Neuronal stem cell (in vitro differentiated cells): Measurements from ENCODE around the gene UBE2F.
A peak's percentile ranks its signal among the peaks of the same experiment; 100 is the strongest.

ENCODE experiments used
- DNase-seq: peaks from one replicate; pipeline ENCODE4 v3.0.0-alpha.2; 2013; ENCODE audit warnings: low spot score
- H2AFZ ChIP-seq: one replicate; pipeline ENCODE4 v1.6.1; 2013; ENCODE audit warnings: mild to moderate bottlenecking, low read length, inconsistent platforms
- H2AK5ac ChIP-seq: 2 replicates; pipeline ENCODE4 v1.6.1; 2013; ENCODE audit warnings: low read depth, mild to moderate bottlenecking, inconsistent platforms, low read length, moderate library complexity, mixed read lengths
- H2BK120ac ChIP-seq: 2 replicates; pipeline ENCODE4 v1.6.1; 2013; ENCODE audit warnings: low read depth, mild to moderate bottlenecking, inconsistent platforms, low read length, moderate library complexity, mixed read lengths
- H2BK12ac ChIP-seq: one replicate; pipeline ENCODE4 v1.6.1; 2013; ENCODE audit warnings: low read length, inconsistent platforms
- H2BK15ac ChIP-seq: 2 replicates; pipeline ENCODE4 v1.6.1; 2013; ENCODE audit warnings: mild to moderate bottlenecking, low read length, inconsistent platforms, mixed read lengths
- H2BK5ac ChIP-seq: one replicate; pipeline ENCODE4 v1.6.1; 2013; ENCODE audit warnings: inconsistent platforms, mild to moderate bottlenecking, low read length, moderate library complexity
- H3K14ac ChIP-seq: one replicate; pipeline ENCODE4 v1.6.1; 2013; ENCODE audit warnings: low read length, inconsistent platforms
- H3K18ac ChIP-seq: 2 replicates; pipeline ENCODE4 v1.6.1; 2013; ENCODE audit warnings: low read length, inconsistent platforms
- H3K23ac ChIP-seq: 2 replicates; pipeline ENCODE4 v1.6.1; 2013; ENCODE audit warnings: low read depth, mild to moderate bottlenecking, mixed read lengths, low read length, inconsistent platforms; ENCODE audit not compliant: poor library complexity
- H3K27ac ChIP-seq: replicated peaks from 3 replicates; pipeline ENCODE4 v1.5.1; 2013; ENCODE audit warnings: low read length, inconsistent platforms
- H3K27me3 ChIP-seq, 3 experiments: 2 replicates each; pipeline ENCODE4 v1.6.1; 2013; ENCODE audit warnings: low read length in 3 of 3, mild to moderate bottlenecking in 2 of 3, inconsistent platforms in 1 of 3, low read depth in 1 of 3, mixed read lengths in 1 of 3, moderate library complexity in 1 of 3; ENCODE audit not compliant: control insufficient read depth in 3 of 3, insufficient read depth in 3 of 3
- H3K36me3 ChIP-seq, 2 donors: replicated peaks in 1 of 2; 2 replicates each; pipeline ENCODE4 v1.6.1; 2013; ENCODE audit warnings: low read length in 2 of 2; ENCODE audit not compliant: control insufficient read depth in 2 of 2, insufficient read depth in 2 of 2
- H3K4ac ChIP-seq: 2 replicates; pipeline ENCODE4 v1.6.1; 2013; ENCODE audit warnings: inconsistent platforms, mild to moderate bottlenecking, low read length, moderate library complexity
- H3K4me1 ChIP-seq, 2 donors: 1 replicate in 1 of 2; 2 replicates in 1 of 2; pipeline ENCODE4 v1.6.1; 2013; ENCODE audit warnings: low read length in 2 of 2, low read depth in 1 of 2; ENCODE audit not compliant: control insufficient read depth in 2 of 2, insufficient read depth in 1 of 2
- H3K4me2 ChIP-seq: one replicate; pipeline ENCODE4 v1.6.1; 2013; ENCODE audit warnings: mild to moderate bottlenecking, low read length, inconsistent platforms; ENCODE audit not compliant: insufficient read depth, poor library complexity, severe bottlenecking
- H3K4me3 ChIP-seq, 2 donors: 2 replicates each; pipeline ENCODE4 v1.5.1; 2013; ENCODE audit warnings: low read length in 2 of 2, mild to moderate bottlenecking in 2 of 2, inconsistent platforms in 1 of 2, moderate library complexity in 1 of 2
- H3K79me1 ChIP-seq: one replicate; pipeline ENCODE4 v1.6.1; 2013; ENCODE audit warnings: low read depth, mild to moderate bottlenecking, inconsistent platforms, low read length, moderate library complexity
- H3K9ac ChIP-seq: one replicate; pipeline ENCODE4 v1.6.1; 2013; ENCODE audit warnings: mild to moderate bottlenecking, low read depth, low read length, inconsistent platforms; ENCODE audit not compliant: poor library complexity
- H3K9me3 ChIP-seq, 2 donors: replicated peaks in 1 of 2; 2 replicates each; pipeline versions ENCODE3 to v1.6.1; 2013; ENCODE audit warnings: low read length in 2 of 2, mild to moderate bottlenecking in 2 of 2, inconsistent platforms in 1 of 2, low read depth in 1 of 2, mixed read lengths in 1 of 2, moderate library complexity in 1 of 2; ENCODE audit not compliant: control insufficient read depth in 2 of 2, insufficient read depth in 1 of 2
- H4K8ac ChIP-seq: one replicate; pipeline ENCODE4 v1.6.1; 2013; ENCODE audit warnings: low read depth, mild to moderate bottlenecking, inconsistent platforms, low read length, moderate library complexity
- H4K91ac ChIP-seq: one replicate; pipeline ENCODE4 v1.6.1; 2013; ENCODE audit warnings: low read length, low read depth, mild to moderate bottlenecking, inconsistent platforms; ENCODE audit not compliant: poor library complexity
- WGBS, 2 donors: extraction: QIAGEN DNeasy Blood & Tissue Kit; methylation state at CpG; one replicate each; pipeline ENCODE4 v1.1.7; 2013; ENCODE audit warnings: missing lambda C conversion rate in 2 of 2, mixed read lengths in 1 of 2; ENCODE audit not compliant: insufficient read length in 2 of 2, insufficient replicate concordance in 1 of 2; ENCODE audit errors: extremely low coverage in 2 of 2; 5-methylcytosine and 5-hydroxymethylcytosine counted together

UBE2F gene

GRCh38 chr2:238079874-238080327 lies 113.1 kb downstream of the UBE2F start:
- no peak for DNase-seq
- no peak overlapping the region for H2BK120ac ChIP-seq
- H3K9ac ChIP-seq: no peak overlapping the region
- no peak overlapping the region for H4K91ac ChIP-seq
- H3K27me3 ChIP-seq: no peaks in the 10 kb centered on the region
- no peak overlapping the region for H2BK5ac ChIP-seq
- H4K8ac ChIP-seq: no peak overlapping the region
- no CpG with 5 or more reads among the region's 2 CpGs for WGBS, 2 donors
- no peak overlapping the region for H2AFZ ChIP-seq
- H2BK12ac ChIP-seq: no peak overlapping the region
- H3K79me1 ChIP-seq: no peaks in the 10 kb centered on the region
- no peak overlapping the region for H3K27ac ChIP-seq
- H2BK15ac ChIP-seq: no peak overlapping the region
- no peak overlapping the region for H2AK5ac ChIP-seq
- H3K4me2 ChIP-seq: no peak overlapping the region
- no peak overlapping the region for H3K4me3 ChIP-seq
- no peaks in the 10 kb centered on the region for H3K4me1 ChIP-seq
- no peak overlapping the region for H3K14ac ChIP-seq
- H3K36me3 ChIP-seq: peaks cover 25 to 88% of the 10 kb centered on the region in 2 donors
- H3K4ac ChIP-seq: no peak overlapping the region
- peaks cover 0 to 18% of the 10 kb centered on the region in 2 donors for H3K9me3 ChIP-seq
- no peak overlapping the region for H3K23ac ChIP-seq
- no peak overlapping the region for H3K18ac ChIP-seq

GRCh38 chr2:238080518-238080917 lies 113.7 kb downstream of the UBE2F start:
- peaks cover 25 to 89% of the 10 kb centered on the region in 2 donors for H3K36me3 ChIP-seq
- H2BK120ac ChIP-seq: no peak overlapping the region
- H3K9ac ChIP-seq: peak overlapping the region; percentile 18
- H2AK5ac ChIP-seq: no peak overlapping the region
- DNase-seq: no peak
- no peaks in the 10 kb centered on the region for H3K27me3 ChIP-seq
- no peak overlapping the region for H2BK15ac ChIP-seq
- peaks cover 0 to 18% of the 10 kb centered on the region in 2 donors for H3K9me3 ChIP-seq
- no peak overlapping the region for H3K4me2 ChIP-seq
- no peak overlapping the region for H2BK5ac ChIP-seq
- H3K18ac ChIP-seq: no peak overlapping the region
- H4K8ac ChIP-seq: no peak overlapping the region
- no peak overlapping the region for H2BK12ac ChIP-seq
- H4K91ac ChIP-seq: no peak overlapping the region
- WGBS, 2 donors: no CpG with 5 or more reads among the region's 15 CpGs
- H3K79me1 ChIP-seq: no peaks in the 10 kb centered on the region
- H3K4ac ChIP-seq: no peak overlapping the region
- H3K14ac ChIP-seq: no peak overlapping the region
- H2AFZ ChIP-seq: no peak overlapping the region
- no peak overlapping the region for H3K23ac ChIP-seq
- H3K4me1 ChIP-seq: no peaks in the 10 kb centered on the region
- no peak overlapping the region for H3K27ac ChIP-seq
- H3K4me3 ChIP-seq: no peak overlapping the region

GRCh38 chr2:238081150-238081549 lies 114.3 kb downstream of the UBE2F start:
- no peak overlapping the region for H3K27ac ChIP-seq
- peaks cover 25 to 89% of the 10 kb centered on the region in 2 donors for H3K36me3 ChIP-seq
- H2BK12ac ChIP-seq: no peak overlapping the region
- H3K18ac ChIP-seq: no peak overlapping the region
- no peaks in the 10 kb centered on the region for H3K27me3 ChIP-seq
- H3K9ac ChIP-seq: no peak overlapping the region
- H2AK5ac ChIP-seq: no peak overlapping the region
- H3K14ac ChIP-seq: no peak overlapping the region
- H3K79me1 ChIP-seq: no peaks in the 10 kb centered on the region
- H3K4me3 ChIP-seq: no peak overlapping the region
- no peak overlapping the region for H3K23ac ChIP-seq
- no peaks in the 10 kb centered on the region for H3K4me1 ChIP-seq
- H2BK5ac ChIP-seq: no peak overlapping the region
- WGBS, 2 donors: no CpG with 5 or more reads among the region's 13 CpGs
- H2BK15ac ChIP-seq: no peak overlapping the region
- no peak overlapping the region for H4K91ac ChIP-seq
- H3K4ac ChIP-seq: no peak overlapping the region
- no peak overlapping the region for H3K4me2 ChIP-seq
- DNase-seq: no peak
- no peak overlapping the region for H2BK120ac ChIP-seq
- H2AFZ ChIP-seq: no peak overlapping the region
- H3K9me3 ChIP-seq: peaks cover 0 to 13% of the 10 kb centered on the region in 2 donors
- H4K8ac ChIP-seq: peak overlapping the region; percentile 30

GRCh38 chr2:238081561-238081960 lies 114.7 kb downstream of the UBE2F start:
- no peak overlapping the region for H2BK12ac ChIP-seq

More at GRCh38 chr2:238081561-238081960, 114.7 kb downstream of the UBE2F start:
- Histone ChIP-seq H3K4me1 (no peaks in the 10 kb centered on the region), H3K9ac (no peak overlapping the region), H2AK5ac (no peak overlapping the region), H3K14ac (no peak overlapping the region), H3K36me3 (peaks cover 25 to 90% of the 10 kb centered on the region in 2 donors), H3K79me1 (no peaks in the 10 kb centered on the region), H3K27ac (no peak overlapping the region), H2AFZ (no peak overlapping the region), H3K4me2 (no peak overlapping the region), H2BK15ac (no peak overlapping the region), H3K9me3 (peaks cover 0 to 11% of the 10 kb centered on the region in 2 donors), H3K27me3 (no peaks in the 10 kb centered on the region), H3K18ac (no peak overlapping the region), H2BK120ac (no peak overlapping the region), H4K91ac (no peak overlapping the region), H3K23ac (no peak overlapping the region), H4K8ac (no peak overlapping the region), H3K4me3 (no peak overlapping the region), H2BK5ac (no peak overlapping the region), H3K4ac (no peak overlapping the region)
- DNase-seq: no peak
- WGBS, 2 donors: no CpG with 5 or more reads among the region's 16 CpGs
